HepG2 (cell line): ENCODE results near the gene DPEP1. TPM values are rescaled to one million over a fixed set of nuclear protein-coding genes. Genes with fewer than 3 reads are reported as not detected.

Experiments used
- BATF2 ChIP-seq: sonication (generic); formaldehyde crosslinking; IDR thresholded peaks from 2 replicates; pipeline ENCODE4 v1.8.0; 2022; ENCODE audit warnings: mild to moderate bottlenecking, missing genetic modification reagents, moderate library complexity
- CCAR2 ChIP-seq: fragments of 200-400 bp; formaldehyde crosslinking; optimal IDR thresholded peaks from 2 replicates; pipeline ENCODE3; 2018; ENCODE audit warnings: low read depth, mild to moderate bottlenecking, low read length, moderate library complexity
- DNMT3B ChIP-seq: conservative IDR thresholded peaks from 2 replicates; pipeline ENCODE4 v1.6.1; 2016; ENCODE audit warnings: missing biosample characterization, control low read depth
- DRAP1 ChIP-seq: IDR thresholded peaks from 2 replicates; pipeline ENCODE4 v1.6.1; 2016; ENCODE audit warnings: missing genetic modification reagents, missing compliant biosample characterization
- FUBP1 ChIP-seq: sonication (generic); formaldehyde crosslinking; IDR thresholded peaks from 2 replicates; pipeline ENCODE4 v1.5.1; 2020; ENCODE audit warnings: missing genetic modification reagents, mild to moderate bottlenecking, borderline replicate concordance
- PRDM10 ChIP-seq: sonication (generic); formaldehyde crosslinking; IDR thresholded peaks from 2 replicates; pipeline ENCODE4 v1.4.0; 2020; ENCODE audit warnings: low read depth, missing genetic modification reagents
- RBM22 ChIP-seq: fragments of 200-400 bp; formaldehyde crosslinking; optimal IDR thresholded peaks from 2 replicates; pipeline ENCODE3; 2017; ENCODE audit warnings: mild to moderate bottlenecking, low read length, moderate library complexity
- RFX3 ChIP-seq: IDR thresholded peaks from 2 replicates; pipeline ENCODE4 v1.6.1; 2016; ENCODE audit warnings: missing biosample characterization, missing genetic modification reagents
- SATB2 ChIP-seq: sonication (generic); formaldehyde crosslinking; IDR thresholded peaks from 2 replicates; pipeline ENCODE4 v1.5.0; 2020; ENCODE audit warnings: missing genetic modification reagents
- TFE3 ChIP-seq: IDR thresholded peaks from 2 replicates; pipeline ENCODE4 v1.6.1; 2016
- ZNF605 ChIP-seq: sonication (generic); formaldehyde crosslinking; IDR thresholded peaks from 2 replicates; pipeline ENCODE4 v1.8.0; 2022; ENCODE audit warnings: mild to moderate bottlenecking, missing genetic modification reagents
- ZNF646 ChIP-seq: sonication (generic); formaldehyde crosslinking; IDR thresholded peaks from 2 replicates; pipeline ENCODE4 v1.9.0; 2021; ENCODE audit warnings: mild to moderate bottlenecking, missing genetic modification reagents
- polyA plus RNA-seq, 8 experiments: library from polyadenylated mRNA; depleted of rRNA in 3 of 8; stranded (reverse) in 7 of 8; unstranded in 1 of 8; fragments of >200 nt; fragmentation: Illumina TruSeq in 4 of 8; extraction: Trizol in 4 of 8; gene quantifications; 2 replicates each; pipeline versions ENCODE4 v1.2.1 to v1.2.3, GENCODE V29; 2011 to 2016; ENCODE audit warnings: low read depth in 4 of 8, missing spikeins in 1 of 8, mixed read lengths in 1 of 8; ENCODE audit not compliant: insufficient read depth in 1 of 8
- total RNA-seq, 5 experiments: library from RNA; depleted of rRNA; stranded (reverse); fragments of >200 nt; fragmentation: Illumina TruSeq; extraction: Trizol; gene quantifications; 2 replicates each; pipeline ENCODE4 v1.2.3, GENCODE V29; 2016; ENCODE audit warnings: low read depth in 1 of 5

The DPEP1 gene
- total and polyA plus RNA-seq, 2 of the 13 experiments (the other 11 are each of a cell fraction or from before 2014, with no cell fraction given) = 37.6 to 52.2 TPM

GRCh38 chr16:89624777-89625761, 11.6 kb downstream of the DPEP1 start (continued):
- TF ChIP-seq ZNF646 = no peak
- TF ChIP-seq CCAR2 = peak; percentile 17
- no peak for TF ChIP-seq FUBP1
- TF ChIP-seq DRAP1 = no peak
- no peak for TF ChIP-seq RBM22
- no peak for TF ChIP-seq RFX3 (CRISPR knock-in tag)
- TF ChIP-seq TFE3 (CRISPR knock-in tag) = no peak
- no peak for TF ChIP-seq ZNF605 (CRISPR knock-in tag)
- TF ChIP-seq SATB2 (CRISPR knock-in tag) = no peak
- no peak for TF ChIP-seq PRDM10
- TF ChIP-seq BATF2 = no peak
- no peak for TF ChIP-seq DNMT3B (CRISPR knock-in tag)
